Keratinocyte (primary cell): ENCODE measurements around the gene DGKH.

Experiments used
- CTCF ChIP-seq, 3 experiments: IDR thresholded peaks in 1 of 3; conservative IDR thresholded peaks in 1 of 3; optimal IDR thresholded peaks in 1 of 3; 2 replicates in 2 of 3; 3 replicates in 1 of 3; pipeline versions ENCODE3 to v1.5.1; 2011; ENCODE audit warnings: low read length in 3 of 3, mild to moderate bottlenecking in 3 of 3, moderate library complexity in 2 of 3, control low read depth in 1 of 3, inconsistent platforms in 1 of 3; ENCODE audit not compliant: insufficient read depth in 2 of 3; ENCODE audit errors: extremely low read depth in 1 of 3
- EZH2 ChIP-seq: IDR thresholded peaks from one replicate; pipeline ENCODE4 v1.6.1; 2012; ENCODE audit warnings: inconsistent platforms, mild to moderate bottlenecking, low read length, moderate library complexity

GRCh38 chr13:42123600-42123999 lies 75.2 kb downstream of the DGKH start:
- TF ChIP-seq EZH2: no peak
- no peak for TF ChIP-seq CTCF (optimal IDR thresholded peaks at IDR 0.05 in 1 of 3, IDR thresholded peaks at IDR 0.05 in 1 of 3, conservative IDR thresholded peaks at IDR 0.05 in 1 of 3; ENCODE audit: extremely low read depth in 1 of 3, insufficient read depth in 2 of 3, low read length in 3 of 3)
